Measurements from ENCODE around the gene PTPRT. TPM values are rescaled to one million over a fixed set of nuclear protein-coding genes. Genes with fewer than 3 reads are reported as not detected.

The PTPRT gene
- total RNA-seq, 1 experiment from 2014 or later, result 0.13 TPM

GRCh38 chr20:42721923-42722322 lies 467.8 kb downstream of the PTPRT start:
- Histone ChIP-seq H4K91ac (ENCODE audit: insufficient read length, low read depth, low read length) (no peak overlapping the region), H2BK15ac (ENCODE audit: low read depth, low read length) (no peak overlapping the region), H3K4me1 (ENCODE audit: insufficient read depth, low read length) (no peaks in the 10 kb centered on the region), H4K20me1 (ENCODE audit: control insufficient read depth, insufficient read depth, insufficient read length) (no peaks in the 10 kb centered on the region), H3K27ac (ENCODE audit: insufficient read length, low read depth, low read length) (no peak overlapping the region), H3K27me3 (ENCODE audit: insufficient read depth, low read length) (no peaks in the 10 kb centered on the region), H2AK5ac (ENCODE audit: insufficient read length, low read length) (no peak overlapping the region), H2BK12ac (ENCODE audit: insufficient read length, low read depth, low read length) (no peak overlapping the region), H3K4ac (ENCODE audit: low read depth, low read length) (no peak overlapping the region), H2BK120ac (ENCODE audit: low read depth, low read length, poor library complexity, severe bottlenecking) (no peak overlapping the region), H3K23ac (ENCODE audit: insufficient read length, low read depth, low read length) (no peak overlapping the region), H3K79me2 (ENCODE audit: insufficient read depth, low read length) (no peaks in the 10 kb centered on the region), H3K9ac (ENCODE audit: extremely low read depth, insufficient read length, low read length) (no peak overlapping the region), H3K14ac (ENCODE audit: insufficient read depth, low read length) (no peak overlapping the region), H3K18ac (ENCODE audit: insufficient read length, low read depth, low read length) (no peak overlapping the region), H3K79me1 (ENCODE audit: insufficient read depth, low read depth, low read length, poor library complexity, severe bottlenecking) (no peaks in the 10 kb centered on the region), H3T11ph (ENCODE audit: low read length) (no peak overlapping the region), H3K23me2 (ENCODE audit: insufficient read length, low read depth, low read length, poor library complexity, severe bottlenecking) (peaks cover 2% of the 10 kb centered on the region), H4K5ac (ENCODE audit: insufficient read length, low read depth, low read length) (no peak overlapping the region), H2BK20ac (ENCODE audit: low read depth, low read length, poor library complexity, severe bottlenecking) (no peak overlapping the region), H3K9me3 (ENCODE audit: control insufficient read depth, low read depth, low read length) (no peaks in the 10 kb centered on the region), H2AFZ (ENCODE audit: low read length) (no peak overlapping the region), H3K4me2 (ENCODE audit: insufficient read depth, insufficient read length, low read length) (no peak overlapping the region), H3K56ac (ENCODE audit: insufficient read length, low read depth, low read length) (no peak overlapping the region), H4K8ac (replicated peaks; ENCODE audit: insufficient read length, low read depth, low read length) (no peak overlapping the region), H2BK5ac (ENCODE audit: insufficient read length, low read length) (no peak overlapping the region)
- H3K27me3 Mint-ChIP-seq (ENCODE audit: low read depth), result no peaks in the 10 kb centered on the region
- H3K9me3 Mint-ChIP-seq, result no peaks in the 10 kb centered on the region
- no peaks in the 10 kb centered on the region for H3K36me3 Mint-ChIP-seq (ENCODE audit: insufficient read depth in 1 of 3, low read depth in 3 of 3)
- DNase-seq, result no peak
- H3K27ac Mint-ChIP-seq, result no peak overlapping the region
- no peak for TF ChIP-seq CTCF (conservative IDR thresholded peaks at IDR 0.05)
- H3K4me1 Mint-ChIP-seq, result peaks cover 5 to 15% of the 10 kb centered on the region in 2 experiments
- H3K4me3 Mint-ChIP-seq, result no peak overlapping the region
- no CpG with 5 or more reads among the region's 2 CpGs for WGBS (ENCODE audit: extremely low coverage, insufficient read length, low lambda C conversion rate)
